Immature natural killer cell (primary cell): ENCODE results near the gene CAPZB. TPM values are rescaled to one million over a fixed set of nuclear protein-coding genes. Genes with fewer than 3 reads are reported as not detected.
A peak's percentile ranks its signal among the peaks of the same experiment; 100 is the strongest.
"Not testable (repeated sequence)": the region's sequence is repeated elsewhere in the genome, so short reads cannot be mapped to it uniquely, and the experiment has no call there.

Experiments
- DNase-seq, 3 donors: peaks; one replicate each; pipeline ENCODE4 v3.0.0; 2022; ENCODE audit warnings: mixed read lengths in 1 of 3
- H3K27ac Mint-ChIP-seq, 6 donors: one replicate each; pipeline ENCODE4 v1.8.0; 2020; ENCODE audit warnings: mixed read lengths in 6 of 6, mild to moderate bottlenecking in 5 of 6, inconsistent platforms in 4 of 6, moderate library complexity in 3 of 6
- H3K27me3 Mint-ChIP-seq, 3 donors: one replicate each; pipeline ENCODE4 v1.8.0; 2020 to 2021; ENCODE audit warnings: low read depth in 3 of 3, mild to moderate bottlenecking in 3 of 3, mixed read lengths in 3 of 3, moderate library complexity in 3 of 3, inconsistent platforms in 1 of 3
- H3K36me3 Mint-ChIP-seq, 3 donors: one replicate each; pipeline ENCODE4 v1.8.0; 2020; ENCODE audit warnings: mixed read lengths in 3 of 3, inconsistent platforms in 2 of 3, mild to moderate bottlenecking in 2 of 3
- H3K4me1 Mint-ChIP-seq, 2 donors: one replicate each; pipeline ENCODE4 v1.8.0; 2020; ENCODE audit warnings: inconsistent platforms in 2 of 2, mild to moderate bottlenecking in 2 of 2, mixed read lengths in 2 of 2, moderate library complexity in 1 of 2
- H3K4me3 Mint-ChIP-seq, 5 donors: one replicate each; pipeline ENCODE4 v1.8.0; 2020; ENCODE audit warnings: mild to moderate bottlenecking in 5 of 5, mixed read lengths in 5 of 5, inconsistent platforms in 3 of 5, moderate library complexity in 3 of 5
- H3K9me3 Mint-ChIP-seq, 6 donors: one replicate each; pipeline ENCODE4 v1.8.0; 2020; ENCODE audit warnings: mild to moderate bottlenecking in 6 of 6, mixed read lengths in 6 of 6, inconsistent platforms in 4 of 6, moderate library complexity in 3 of 6
- polyA plus RNA-seq, 3 donors: library from polyadenylated mRNA; unstranded; fragments of 300-500 nt; fragmentation: Illumina TruSeq; gene quantifications; one replicate each; pipeline ENCODE4 v1.2.3, GENCODE V29; 2021

The CAPZB gene
- polyA plus RNA-seq, 3 donors from 2014 or later = 447 to 644 (median 455) TPM

DNA sequence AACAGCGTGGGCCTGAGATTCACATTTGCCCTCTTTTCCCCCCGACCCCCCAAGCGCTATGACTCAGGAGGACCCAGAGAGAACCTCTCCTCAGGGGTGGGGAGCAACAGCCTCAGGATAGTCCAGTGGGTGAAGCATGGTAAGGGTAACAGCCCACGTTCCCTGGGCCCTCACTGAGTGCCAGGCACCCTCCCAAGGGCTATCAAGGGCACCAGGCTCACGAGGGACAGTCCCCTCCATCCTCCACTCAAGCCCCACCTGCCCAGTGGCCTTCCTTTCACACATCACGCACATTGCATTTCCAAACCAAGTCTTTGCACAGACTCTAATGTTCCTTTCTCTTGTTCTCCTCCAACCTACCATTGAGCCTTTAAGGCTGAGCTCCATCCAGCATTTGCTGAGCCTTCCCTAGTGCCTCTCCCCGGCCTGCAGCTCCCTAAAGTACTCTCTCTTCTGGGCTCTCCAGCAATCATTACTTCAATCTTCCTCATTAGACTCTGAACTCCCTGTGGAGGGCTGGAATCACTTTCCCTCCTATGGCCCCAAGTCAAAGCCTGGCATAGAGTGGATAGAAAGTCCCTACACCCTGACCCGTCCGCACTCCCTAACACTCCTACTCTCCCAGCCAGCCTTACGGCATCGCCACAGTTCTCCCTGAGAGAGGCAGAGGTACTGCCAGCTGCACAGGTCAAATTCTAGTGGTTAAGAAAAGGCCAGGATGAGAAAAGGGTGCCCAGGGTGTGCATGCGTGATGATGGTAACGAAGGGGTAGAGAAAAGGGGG is 174.4 kb downstream of the CAPZB start:
- H3K27ac Mint-ChIP-seq = peak overlapping the region in 5 of 6 donors; percentile 72 to 90 (median 83)
- H3K4me1 Mint-ChIP-seq = peaks cover 40 to 41% of the 10 kb centered on the region in 2 donors
- peak in 1 of 3 donors; percentile 15 for DNase-seq
- H3K9me3 Mint-ChIP-seq = no peaks in the 10 kb centered on the region
- peaks cover 4 to 10% (median 6%) of the 10 kb centered on the region in 3 donors for H3K36me3 Mint-ChIP-seq
- H3K27me3 Mint-ChIP-seq = peaks cover 3 to 8% (median 3%) of the 10 kb centered on the region in 3 donors
- H3K4me3 Mint-ChIP-seq = peak overlapping the region; percentile 85 to 95 (median 88)

DNA sequence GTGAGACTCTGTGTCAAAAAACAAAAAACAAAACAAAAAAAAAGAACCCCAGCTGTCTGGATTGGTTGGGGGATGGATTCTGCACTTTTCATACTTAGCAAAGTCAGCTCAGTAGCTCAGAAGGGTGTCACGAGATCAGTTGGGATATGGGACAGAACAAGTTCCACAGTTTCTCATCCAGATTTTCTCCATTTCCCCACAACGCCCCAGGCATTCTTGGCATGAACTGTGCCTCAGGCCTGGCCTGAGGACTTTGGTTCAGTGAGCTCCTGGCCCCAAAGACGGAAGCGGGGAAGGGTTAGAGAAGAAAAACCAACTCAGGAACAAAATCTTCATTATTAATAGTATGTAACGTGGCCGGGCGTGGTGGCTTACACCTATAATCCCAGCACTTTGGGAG is 175.3 kb downstream of the CAPZB start:
- H3K27ac Mint-ChIP-seq = no peak overlapping the region

GRCh38 chr1:19309123-19309813 is 176.1 kb downstream of the CAPZB start:
- Mint-ChIP-seq H3K4me1 (peaks cover 35 to 37% of the 10 kb centered on the region in 2 donors), H3K27me3 (peaks cover 3 to 8% (median 3%) of the 10 kb centered on the region in 3 donors), H3K4me3 (peak overlapping the region in 2 of 5 donors; percentile 14 to 18), H3K27ac (no peak overlapping the region), H3K36me3 (peaks cover 13 to 27% (median 17%) of the 10 kb centered on the region in 3 donors), H3K9me3 (no peaks in the 10 kb centered on the region)
- no peak for DNase-seq

More for the DNA sequence above, 175.3 kb downstream of the CAPZB start:
- H3K36me3 Mint-ChIP-seq = peaks cover 6 to 19% (median 10%) of the 10 kb centered on the region in 3 donors
- no peak for DNase-seq
- H3K4me1 Mint-ChIP-seq = peaks cover 35 to 37% of the 10 kb centered on the region in 2 donors
- peak overlapping the region; percentile 7 to 95 (median 88) for H3K4me3 Mint-ChIP-seq
- H3K9me3 Mint-ChIP-seq = no peaks in the 10 kb centered on the region
- H3K27me3 Mint-ChIP-seq = peaks cover 3 to 8% (median 3%) of the 10 kb centered on the region in 3 donors

- Mint-ChIP-seq H3K36me3 (peaks cover 17 to 33% (median 20%) of the 10 kb centered on the region in 3 donors), H3K27me3 (peaks cover 3 to 6% (median 3%) of the 10 kb centered on the region in 3 donors), H3K4me3 (peak overlapping the region in 2 of 5 donors; percentile 4 to 14), H3K4me1 (peaks cover 30 to 34% of the 10 kb centered on the region in 2 donors), H3K9me3 (no peaks in the 10 kb centered on the region), H3K27ac (no peak overlapping the region)
- DNase-seq = no peak
Measured at GRCh38 chr1:19308509-19308907, 176.8 kb downstream of the CAPZB start.

GRCh38 chr1:19307794-19308508 is 177.4 kb downstream of the CAPZB start:
- H3K27me3 Mint-ChIP-seq = peaks cover 0 to 3% (median 3%) of the 10 kb centered on the region in 3 donors
- DNase-seq = no peak
- no peaks in the 10 kb centered on the region for H3K9me3 Mint-ChIP-seq
- no peak overlapping the region for H3K4me3 Mint-ChIP-seq
- H3K27ac Mint-ChIP-seq = no peak overlapping the region
- H3K4me1 Mint-ChIP-seq = peaks cover 24 to 28% of the 10 kb centered on the region in 2 donors
- H3K36me3 Mint-ChIP-seq = peaks cover 20 to 36% (median 22%) of the 10 kb centered on the region in 3 donors

DNA sequence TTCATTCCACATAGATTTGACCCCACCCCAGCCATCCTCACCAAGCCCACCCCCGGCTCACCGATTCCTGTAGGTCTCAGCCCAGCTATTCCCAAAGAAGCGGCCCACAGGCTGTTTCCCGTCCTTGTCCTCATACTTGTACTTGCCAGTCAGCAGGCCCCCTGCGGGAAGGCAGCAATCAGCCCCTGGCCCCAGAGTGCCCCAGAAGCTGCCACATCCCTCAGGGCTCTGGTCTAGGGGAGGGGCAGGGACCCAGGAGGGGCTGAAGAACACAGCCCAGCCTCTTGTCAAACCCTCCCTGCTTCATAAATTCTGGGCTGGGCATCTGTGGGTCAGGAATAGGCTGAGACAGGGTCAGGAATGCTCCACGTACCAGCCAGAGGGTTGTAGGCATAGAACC is 178.4 kb downstream of the CAPZB start:
- Mint-ChIP-seq H3K27me3 (no peaks in the 10 kb centered on the region), H3K9me3 (no peaks in the 10 kb centered on the region), H3K4me3 (no peak overlapping the region), H3K27ac (no peak overlapping the region), H3K4me1 (peaks cover 20 to 25% of the 10 kb centered on the region in 2 donors), H3K36me3 (peaks cover 20 to 40% (median 27%) of the 10 kb centered on the region in 3 donors)
- DNase-seq = no peak

DNA sequence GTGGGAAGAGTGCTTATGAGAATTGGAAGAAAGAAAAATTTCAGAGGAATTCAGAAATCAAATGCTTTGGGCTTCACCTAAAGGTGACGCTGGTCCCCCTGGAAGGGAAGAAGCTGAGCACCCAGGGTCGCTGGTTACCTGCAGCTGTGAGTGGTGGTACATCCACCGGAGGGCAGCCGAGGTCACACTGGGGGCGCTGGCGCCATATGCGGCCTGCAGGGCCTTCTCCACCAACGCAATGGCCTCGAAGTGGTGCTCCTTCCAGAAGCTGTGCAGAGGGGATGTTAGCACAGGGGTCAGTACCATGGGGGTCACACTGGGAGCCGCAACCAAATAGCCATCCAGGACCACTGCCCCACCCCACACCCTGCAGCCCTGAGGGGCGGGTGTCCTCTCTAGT is 179.5 kb downstream of the CAPZB start:
- DNase-seq = no peak
- H3K4me1 Mint-ChIP-seq = peaks cover 13 to 18% of the 10 kb centered on the region in 2 donors
- no peak overlapping the region for H3K4me3 Mint-ChIP-seq
- H3K27me3 Mint-ChIP-seq = no peaks in the 10 kb centered on the region
- peaks cover 20 to 40% (median 27%) of the 10 kb centered on the region in 3 donors for H3K36me3 Mint-ChIP-seq
- H3K9me3 Mint-ChIP-seq = no peaks in the 10 kb centered on the region
- H3K27ac Mint-ChIP-seq = no peak overlapping the region

DNA sequence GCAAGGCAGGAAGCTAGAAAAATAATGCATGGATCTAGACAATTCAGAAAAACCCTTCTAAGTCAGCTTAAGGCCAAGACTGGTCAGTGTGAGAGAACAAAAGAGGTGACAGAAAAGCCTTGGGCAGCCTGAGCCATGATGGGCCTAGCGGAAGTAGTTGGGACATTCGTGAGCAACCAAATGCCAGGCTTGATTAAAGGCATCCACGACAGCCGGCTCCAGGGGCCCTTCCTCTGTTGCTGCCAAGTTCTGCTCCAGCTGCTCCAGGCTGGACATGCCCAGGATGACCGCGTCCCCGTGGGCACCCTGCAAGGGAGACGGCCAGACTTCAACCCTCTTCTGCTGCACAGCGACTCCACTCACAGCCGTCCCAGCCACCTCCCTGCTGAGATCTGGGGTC is 181.3 kb downstream of the CAPZB start:
- H3K4me1 Mint-ChIP-seq, H3K27ac Mint-ChIP-seq, H3K9me3 Mint-ChIP-seq, H3K4me3 Mint-ChIP-seq, H3K27me3 Mint-ChIP-seq, DNase-seq: not testable (repeated sequence)
- H3K36me3 Mint-ChIP-seq = peaks cover 20 to 40% (median 27%) of the 10 kb centered on the region in 3 donors

- H3K27me3 Mint-ChIP-seq = no peaks in the 10 kb centered on the region
- H3K4me3 Mint-ChIP-seq = no peak overlapping the region
- DNase-seq = no peak
- peaks cover 18 to 34% (median 20%) of the 10 kb centered on the region in 3 donors for H3K36me3 Mint-ChIP-seq
- no peak overlapping the region for H3K27ac Mint-ChIP-seq
- peaks cover 0 to 5% (median 2%) of the 10 kb centered on the region in 6 donors for H3K9me3 Mint-ChIP-seq
- H3K4me1 Mint-ChIP-seq = no peaks in the 10 kb centered on the region
Measured at GRCh38 chr1:19300211-19300610, 185.1 kb downstream of the CAPZB start.

DNA sequence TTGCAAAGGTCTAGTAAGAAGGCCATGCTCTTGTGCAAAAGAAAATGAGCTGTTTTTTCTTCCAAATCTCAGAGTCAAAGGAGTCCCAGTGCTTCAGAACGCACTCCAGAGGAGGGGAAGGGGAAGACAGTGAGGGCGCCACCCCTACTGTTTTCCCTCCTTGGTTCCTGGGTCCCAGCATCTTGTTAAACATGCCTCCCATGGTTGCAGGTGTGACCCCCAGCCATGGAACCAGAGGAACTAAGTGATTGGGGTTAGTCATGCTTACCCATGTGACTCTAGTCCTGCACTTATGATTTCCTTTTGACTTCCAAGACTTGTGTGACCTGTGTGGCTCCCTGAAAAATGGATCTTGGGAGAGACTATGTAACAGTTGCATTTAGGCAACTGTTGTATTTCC is 190.7 kb downstream of the CAPZB start:
- no peak overlapping the region for H3K27ac Mint-ChIP-seq
- H3K4me3 Mint-ChIP-seq = no peak overlapping the region
- peaks cover 3 to 24% (median 11%) of the 10 kb centered on the region in 6 donors for H3K9me3 Mint-ChIP-seq
- H3K27me3 Mint-ChIP-seq = peaks cover 0 to 2% (median 0%) of the 10 kb centered on the region in 3 donors
- H3K36me3 Mint-ChIP-seq = peaks cover 8 to 20% (median 14%) of the 10 kb centered on the region in 3 donors
- no peaks in the 10 kb centered on the region for H3K4me1 Mint-ChIP-seq
- DNase-seq = no peak

DNA sequence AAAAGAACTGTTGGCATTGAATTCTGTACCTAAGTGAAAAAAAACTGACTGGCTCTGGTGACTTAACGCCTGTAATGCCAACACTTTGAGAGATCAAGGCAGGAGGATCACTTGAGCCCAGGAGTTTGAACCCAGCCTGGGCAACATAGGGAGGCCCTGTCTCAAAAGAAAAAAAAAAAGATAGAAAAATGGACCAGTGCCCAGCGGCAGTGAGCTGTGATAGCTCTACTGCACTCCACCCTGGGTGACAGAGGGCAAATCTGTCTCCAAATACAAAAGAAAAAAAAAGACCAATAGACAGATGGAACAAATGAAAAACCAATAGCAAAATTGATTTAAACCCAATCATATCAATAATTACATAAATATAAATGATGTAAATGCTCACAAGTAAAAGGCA is 196.1 kb downstream of the CAPZB start:
- H3K27ac Mint-ChIP-seq = no peak overlapping the region
- peak overlapping the region; percentile 3 to 64 (median 54) for H3K4me3 Mint-ChIP-seq

More for the DNA sequence above, 196.1 kb downstream of the CAPZB start:
- H3K27me3 Mint-ChIP-seq = peaks cover 2 to 8% (median 3%) of the 10 kb centered on the region in 3 donors
- no peak for DNase-seq
- H3K9me3 Mint-ChIP-seq = peaks cover 1 to 10% (median 2%) of the 10 kb centered on the region in 6 donors
- peaks cover 2% of the 10 kb centered on the region in 3 donors for H3K36me3 Mint-ChIP-seq
- H3K4me1 Mint-ChIP-seq = peaks cover 0 to 6% of the 10 kb centered on the region in 2 donors
